ENCODE data around the gene CYFIP2.
A peak's percentile ranks its signal among the peaks of the same experiment; 100 is the strongest.

Gene CYFIP2

DNA sequence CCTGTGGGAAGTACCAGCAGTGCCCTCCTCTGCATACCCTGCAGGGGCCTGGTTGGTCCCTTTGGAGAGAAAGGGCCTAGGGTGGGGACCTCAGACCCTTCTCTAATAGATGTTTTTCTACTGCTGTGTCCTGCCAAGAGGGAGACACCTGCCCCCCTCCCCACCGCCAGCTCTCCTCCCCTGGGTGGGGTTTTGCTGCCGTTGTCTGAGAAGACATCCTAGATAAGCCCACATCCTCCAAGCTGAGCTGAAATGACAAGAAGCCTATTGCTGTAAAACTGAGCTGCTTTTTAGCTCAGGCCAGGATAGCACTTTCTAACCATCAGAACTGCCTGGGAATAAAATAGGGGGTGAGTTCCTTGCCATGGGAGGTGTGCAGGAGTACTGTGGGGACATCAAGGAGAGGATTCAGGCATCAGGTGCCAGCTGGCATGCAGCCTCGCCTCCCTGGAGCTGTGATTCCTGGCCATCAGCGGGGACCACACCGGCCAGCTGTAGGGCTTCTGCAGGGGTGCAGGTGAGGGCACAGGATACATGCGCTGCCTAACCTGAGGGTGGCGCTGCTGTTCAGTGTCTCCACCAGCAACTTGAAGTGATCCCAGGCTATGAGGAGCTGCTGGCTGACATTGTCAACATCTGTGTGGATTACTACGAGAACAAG is 37.9 kb downstream of the CYFIP2 start:
- Histone ChIP-seq H3K27me3 (ENCODE audit: insufficient read depth, low read depth) (no peaks in the 10 kb centered on the region), H3K79me2 (ENCODE audit: insufficient read depth, low read depth) (no peaks in the 10 kb centered on the region), H3K9ac (no peak overlapping the region), H3K4me1 (ENCODE audit: low read depth, poor library complexity, severe bottlenecking) (no peaks in the 10 kb centered on the region), H3K36me3 (ENCODE audit: insufficient read depth) (no peaks in the 10 kb centered on the region), H2AFZ (ENCODE audit: low read depth) (no peak overlapping the region), H3K4me3 (IDR thresholded peaks at IDR 0.05; ENCODE audit: insufficient read depth, low read depth, low read length) (no peak overlapping the region), H3K27ac (no peak overlapping the region), H3K4me2 (no peak overlapping the region), H4K20me1 (ENCODE audit: insufficient read depth) (no peaks in the 10 kb centered on the region)
- TF ChIP-seq, protein P1, sequence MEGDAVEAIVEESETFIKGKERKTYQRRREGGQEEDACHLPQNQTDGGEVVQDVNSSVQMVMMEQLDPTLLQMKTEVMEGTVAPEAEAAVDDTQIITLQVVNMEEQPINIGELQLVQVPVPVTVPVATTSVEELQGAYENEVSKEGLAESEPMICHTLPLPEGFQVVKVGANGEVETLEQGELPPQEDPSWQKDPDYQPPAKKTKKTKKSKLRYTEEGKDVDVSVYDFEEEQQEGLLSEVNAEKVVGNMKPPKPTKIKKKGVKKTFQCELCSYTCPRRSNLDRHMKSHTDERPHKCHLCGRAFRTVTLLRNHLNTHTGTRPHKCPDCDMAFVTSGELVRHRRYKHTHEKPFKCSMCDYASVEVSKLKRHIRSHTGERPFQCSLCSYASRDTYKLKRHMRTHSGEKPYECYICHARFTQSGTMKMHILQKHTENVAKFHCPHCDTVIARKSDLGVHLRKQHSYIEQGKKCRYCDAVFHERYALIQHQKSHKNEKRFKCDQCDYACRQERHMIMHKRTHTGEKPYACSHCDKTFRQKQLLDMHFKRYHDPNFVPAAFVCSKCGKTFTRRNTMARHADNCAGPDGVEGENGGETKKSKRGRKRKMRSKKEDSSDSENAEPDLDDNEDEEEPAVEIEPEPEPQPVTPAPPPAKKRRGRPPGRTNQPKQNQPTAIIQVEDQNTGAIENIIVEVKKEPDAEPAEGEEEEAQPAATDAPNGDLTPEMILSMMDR (conservative IDR thresholded peaks at IDR 0.05; ENCODE audit: low read depth, low read length): 0 out of 2 replicates have a peak, but pooled peaks have one; percentile 14

DNA sequence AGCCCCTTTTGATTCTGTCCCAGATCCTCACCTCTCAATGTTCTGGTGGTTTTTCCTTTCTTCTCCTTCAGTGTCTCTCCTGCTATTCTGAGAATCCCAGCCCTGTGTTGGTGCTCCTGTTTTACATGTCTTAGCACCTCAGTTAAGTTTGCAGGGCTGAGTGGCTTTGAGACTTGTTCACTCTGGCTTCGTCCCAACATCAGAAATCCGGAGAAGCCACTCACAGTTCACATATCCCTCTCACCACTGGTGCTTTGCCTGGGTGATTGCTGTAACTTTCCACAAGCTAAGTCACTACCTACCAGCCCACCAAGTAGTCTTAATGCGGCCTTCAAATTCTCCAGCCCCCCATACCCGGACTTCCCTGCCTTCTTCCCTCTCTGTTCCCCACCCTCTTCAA is 40.2 kb downstream of the CYFIP2 start:
- H4K20me1 ChIP-seq (ENCODE audit: insufficient read depth): no peaks in the 10 kb centered on the region
- H2AFZ ChIP-seq (ENCODE audit: low read depth): no peak overlapping the region
- no peaks in the 10 kb centered on the region for H3K36me3 ChIP-seq (ENCODE audit: insufficient read depth)
- TF ChIP-seq, protein P1 (conservative IDR thresholded peaks at IDR 0.05; ENCODE audit: low read depth, low read length): no peak
- H3K4me1 ChIP-seq (ENCODE audit: low read depth, poor library complexity, severe bottlenecking): no peaks in the 10 kb centered on the region
- no peak overlapping the region for H3K4me3 ChIP-seq (IDR thresholded peaks at IDR 0.05; ENCODE audit: insufficient read depth, low read depth, low read length)
- no peak overlapping the region for H3K27ac ChIP-seq
- H3K4me2 ChIP-seq: no peak overlapping the region
- H3K27me3 ChIP-seq (ENCODE audit: insufficient read depth, low read depth): no peaks in the 10 kb centered on the region
- H3K9ac ChIP-seq: no peak overlapping the region
- H3K79me2 ChIP-seq (ENCODE audit: insufficient read depth, low read depth): no peaks in the 10 kb centered on the region

DNA sequence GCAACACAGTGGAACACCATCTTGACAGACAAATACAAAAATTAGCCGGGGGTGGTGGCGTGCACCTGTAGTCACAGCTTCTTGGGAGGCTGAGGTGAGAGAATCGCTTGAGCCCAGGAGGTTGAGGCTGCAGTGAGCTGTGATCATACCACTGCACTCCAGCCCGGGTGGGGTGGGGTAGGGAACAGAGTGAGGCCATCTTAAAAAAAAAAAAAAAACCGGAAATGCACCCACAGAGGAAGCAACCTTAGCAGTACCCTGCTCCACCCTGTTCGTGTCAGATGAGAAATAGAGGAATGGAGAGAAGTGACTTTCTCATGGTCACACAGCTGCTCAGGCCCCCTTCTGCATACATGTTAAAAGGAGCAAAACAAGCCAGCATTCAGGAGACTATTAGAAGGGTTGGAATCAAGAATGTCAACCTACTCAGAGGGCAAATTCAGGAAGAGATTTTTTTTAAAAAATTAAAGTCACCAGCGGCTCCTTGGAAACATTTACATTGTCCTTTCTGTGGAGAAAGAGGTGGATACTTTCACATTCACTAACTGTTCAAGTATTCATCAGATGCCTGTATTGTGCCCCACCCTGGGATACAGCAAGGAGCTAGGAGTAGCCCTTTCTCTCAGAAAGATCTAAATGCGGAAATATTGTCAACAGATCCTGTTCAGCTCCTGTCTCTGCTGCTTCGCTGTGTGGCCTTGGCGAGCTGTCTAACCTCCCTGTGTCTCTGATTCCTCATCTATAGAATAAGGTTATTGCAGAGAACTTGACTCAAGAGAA is 41.0 kb downstream of the CYFIP2 start:
- TF ChIP-seq, protein P1 (conservative IDR thresholded peaks at IDR 0.05; ENCODE audit: low read depth, low read length): no peak
- Histone ChIP-seq H2AFZ (ENCODE audit: low read depth) (no peak overlapping the region), H3K27ac (no peak overlapping the region), H3K27me3 (ENCODE audit: insufficient read depth, low read depth) (no peaks in the 10 kb centered on the region), H3K36me3 (ENCODE audit: insufficient read depth) (no peaks in the 10 kb centered on the region), H3K9ac (no peak overlapping the region), H3K4me1 (ENCODE audit: low read depth, poor library complexity, severe bottlenecking) (no peaks in the 10 kb centered on the region), H3K4me3 (IDR thresholded peaks at IDR 0.05; ENCODE audit: insufficient read depth, low read depth, low read length) (no peak overlapping the region), H3K4me2 (no peak overlapping the region), H3K79me2 (ENCODE audit: insufficient read depth, low read depth) (no peaks in the 10 kb centered on the region), H4K20me1 (ENCODE audit: insufficient read depth) (no peaks in the 10 kb centered on the region)

DNA sequence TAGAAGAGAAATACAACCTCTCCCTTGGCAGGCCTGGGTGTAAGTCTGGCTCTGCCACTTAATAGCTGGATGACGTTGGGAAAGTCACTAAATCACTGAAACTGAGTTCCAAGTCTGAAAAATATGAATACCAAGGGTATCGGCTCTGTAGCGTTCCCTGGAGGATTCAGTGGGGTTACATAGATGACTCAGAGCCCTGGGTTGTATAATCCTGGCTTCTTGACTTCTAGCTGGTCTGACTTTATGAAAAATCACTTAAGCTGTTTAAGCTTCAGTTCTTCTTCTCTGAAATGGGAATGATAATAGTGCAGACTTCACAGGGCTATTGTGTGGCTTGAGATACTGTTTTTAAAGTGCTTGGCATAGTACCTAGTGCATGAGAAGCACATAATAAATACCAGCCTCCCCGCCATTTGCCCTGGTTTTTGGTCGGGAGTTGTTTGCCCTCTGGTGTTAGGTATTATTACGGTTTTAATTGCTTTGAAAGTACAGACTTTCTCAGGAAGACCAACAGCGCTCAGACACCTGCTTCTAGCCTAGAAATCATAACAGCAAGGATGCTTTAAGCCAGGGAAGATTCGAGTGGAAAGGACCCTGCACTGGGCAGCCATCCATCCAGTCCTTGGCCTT is 43.0 kb downstream of the CYFIP2 start:
- H3K36me3 ChIP-seq (ENCODE audit: insufficient read depth): no peaks in the 10 kb centered on the region
- H3K4me1 ChIP-seq (ENCODE audit: low read depth, poor library complexity, severe bottlenecking): no peaks in the 10 kb centered on the region
- no peak overlapping the region for H3K27ac ChIP-seq
- no peak overlapping the region for H3K4me3 ChIP-seq (IDR thresholded peaks at IDR 0.05; ENCODE audit: insufficient read depth, low read depth, low read length)
- H3K79me2 ChIP-seq (ENCODE audit: insufficient read depth, low read depth): no peaks in the 10 kb centered on the region
- H3K9ac ChIP-seq: no peak overlapping the region
- no peak overlapping the region for H3K4me2 ChIP-seq
- TF ChIP-seq, protein P1 (conservative IDR thresholded peaks at IDR 0.05; ENCODE audit: low read depth, low read length): no peak
- H3K27me3 ChIP-seq (ENCODE audit: insufficient read depth, low read depth): no peaks in the 10 kb centered on the region
- H4K20me1 ChIP-seq (ENCODE audit: insufficient read depth): no peaks in the 10 kb centered on the region
- no peak overlapping the region for H2AFZ ChIP-seq (ENCODE audit: low read depth)
